DMS 273 (cell line): ENCODE data around the gene S100A10.
A peak's percentile ranks its signal among the peaks of the same experiment; 100 is the strongest.

ENCODE experiments used
- DNase-seq: peaks from one replicate; lab custom pipeline; 2025; ENCODE audit not compliant: unreplicated experiment; lab: John Stamatoyannopoulos, UW

S100A10 gene

GRCh38 chr1:151988405-151988923, 5.2 kb downstream of the S100A10 start:
- DNase-seq = peak; percentile 13

- DNase-seq = no peak
Measured at GRCh38 chr1:151986501-151987190, 7.0 kb downstream of the S100A10 start.

GRCh38 chr1:151985768-151986167, 7.9 kb downstream of the S100A10 start:
- DNase-seq = no peak

GRCh38 chr1:151985270-151985669, 8.4 kb downstream of the S100A10 start:
- DNase-seq = no peak

DNA sequence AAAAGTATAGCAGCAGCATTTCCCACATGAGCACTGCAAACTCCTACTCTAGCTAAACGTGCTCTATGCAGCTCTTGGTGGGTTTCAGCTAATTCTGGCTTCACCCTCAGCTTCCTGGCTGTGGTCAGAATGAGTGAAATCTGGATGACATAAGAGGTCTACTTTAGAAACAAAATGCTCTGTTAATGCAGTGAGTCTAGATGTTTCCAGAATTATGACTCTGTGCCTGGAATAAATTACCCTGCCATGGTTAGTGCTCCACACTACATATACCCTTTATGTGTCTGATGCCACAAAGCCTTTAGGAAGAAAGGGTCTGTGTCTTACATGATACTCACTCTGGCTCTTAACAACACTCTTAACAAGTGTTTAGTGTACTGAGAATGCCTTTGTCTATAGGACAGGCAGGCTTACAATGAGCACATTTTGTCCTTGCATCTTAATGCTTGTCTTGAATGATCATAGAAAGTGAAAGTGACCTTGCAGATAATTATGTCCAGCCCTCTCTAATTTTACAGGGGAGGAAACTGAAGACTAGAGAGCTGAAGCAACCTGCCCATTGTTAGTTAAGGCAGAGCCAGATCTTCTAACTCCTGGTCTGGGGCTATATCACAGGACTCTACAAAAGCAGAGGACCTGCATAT, 9.2 kb downstream of the S100A10 start:
- no peak for DNase-seq

- peak; percentile 81 for DNase-seq
Measured at GRCh38 chr1:151982300-151983005, 11.2 kb downstream of the S100A10 start.

- peak; percentile 14 for DNase-seq
Measured at GRCh38 chr1:151981178-151981525, 12.5 kb downstream of the S100A10 start.

GRCh38 chr1:151980287-151981177, 13.1 kb downstream of the S100A10 start:
- DNase-seq = peak; percentile 48

GRCh38 chr1:151978922-151979321, 14.7 kb downstream of the S100A10 start:
- no peak for DNase-seq

GRCh38 chr1:151977662-151978230, 15.9 kb downstream of the S100A10 start:
- DNase-seq = no peak

- DNase-seq = no peak
Measured at GRCh38 chr1:151976858-151977257, 16.8 kb downstream of the S100A10 start.

GRCh38 chr1:151976015-151976343, 17.7 kb downstream of the S100A10 start:
- no peak for DNase-seq

- no peak for DNase-seq
Measured at GRCh38 chr1:151975311-151976014, 18.2 kb downstream of the S100A10 start.

DNA sequence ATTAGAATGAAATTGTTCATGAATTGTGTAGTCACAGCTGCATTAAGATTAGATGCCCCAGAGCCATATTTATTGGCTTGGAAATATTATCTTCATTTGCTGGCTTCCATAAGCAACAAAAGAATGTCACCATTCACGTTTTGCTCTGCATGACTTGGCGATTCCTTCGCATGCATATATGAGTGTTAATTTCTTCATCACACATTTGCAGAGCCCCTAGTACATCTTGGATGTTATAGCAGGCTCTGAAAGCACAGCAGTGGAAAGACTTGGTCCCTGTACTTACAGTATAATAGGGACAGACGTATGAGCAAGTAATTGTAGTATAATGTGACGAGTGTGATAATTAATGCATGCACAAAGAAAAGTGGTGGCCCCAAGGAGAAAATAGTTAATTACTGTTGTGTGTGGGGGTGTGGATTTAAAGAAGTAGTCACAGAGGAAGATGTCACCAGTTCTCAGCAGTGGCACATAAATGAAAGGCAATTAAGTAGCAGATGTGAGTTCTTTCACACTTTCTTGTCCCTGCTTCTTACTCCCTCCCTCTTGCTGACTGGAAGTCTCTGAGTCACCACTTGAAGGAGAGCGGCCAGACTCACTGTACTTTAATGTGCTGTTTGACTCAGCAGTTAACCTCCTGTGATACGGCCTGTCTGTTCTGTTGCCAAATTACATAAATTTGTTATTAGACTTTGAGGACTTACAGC, 21.0 kb downstream of the S100A10 start:
- DNase-seq = peak; percentile 67

DNA sequence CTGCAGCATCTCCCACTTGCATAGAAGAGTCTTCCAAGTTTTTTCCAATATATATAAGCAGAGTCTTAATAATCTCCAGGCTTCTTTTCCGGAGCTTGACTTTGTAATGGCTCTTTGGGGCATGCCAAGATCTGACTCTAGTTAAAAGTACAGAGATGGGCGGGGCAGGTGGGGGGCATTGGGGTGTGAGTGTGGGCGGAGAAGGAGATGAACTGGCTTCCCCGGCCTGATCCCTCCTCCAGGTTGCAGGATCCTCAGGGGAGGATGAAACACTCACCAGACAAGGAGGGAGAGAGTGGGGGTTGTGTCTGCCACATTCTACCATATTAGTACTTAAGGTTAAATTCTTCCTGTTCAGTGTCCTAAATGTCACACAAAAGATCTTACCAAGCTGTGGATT, 23.0 kb downstream of the S100A10 start:
- DNase-seq = no peak

DNA sequence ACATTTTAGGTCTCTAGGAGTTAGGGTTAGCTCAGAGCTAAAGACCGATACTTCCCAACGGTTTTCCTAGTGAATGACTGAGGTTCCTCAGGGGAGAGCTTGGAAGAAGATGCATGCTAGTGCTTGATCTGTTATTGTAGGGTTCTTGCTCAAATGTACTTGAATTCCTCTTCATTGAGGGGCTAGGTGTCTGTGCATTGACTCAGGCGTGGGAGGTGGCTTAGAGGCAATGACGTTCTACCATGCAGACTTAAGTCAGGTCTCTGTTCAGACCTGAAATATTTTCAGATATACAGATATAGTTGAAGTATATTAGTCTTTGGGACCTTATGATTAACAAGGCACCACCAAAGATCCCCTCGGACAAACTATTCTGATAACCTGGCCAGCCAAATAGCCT, 23.5 kb downstream of the S100A10 start:
- no peak for DNase-seq

- DNase-seq = peak; percentile 20
Measured at GRCh38 chr1:151968791-151969399, 24.8 kb downstream of the S100A10 start.

GRCh38 chr1:151968058-151968457, 25.6 kb downstream of the S100A10 start:
- DNase-seq = peak; percentile 79

DNA sequence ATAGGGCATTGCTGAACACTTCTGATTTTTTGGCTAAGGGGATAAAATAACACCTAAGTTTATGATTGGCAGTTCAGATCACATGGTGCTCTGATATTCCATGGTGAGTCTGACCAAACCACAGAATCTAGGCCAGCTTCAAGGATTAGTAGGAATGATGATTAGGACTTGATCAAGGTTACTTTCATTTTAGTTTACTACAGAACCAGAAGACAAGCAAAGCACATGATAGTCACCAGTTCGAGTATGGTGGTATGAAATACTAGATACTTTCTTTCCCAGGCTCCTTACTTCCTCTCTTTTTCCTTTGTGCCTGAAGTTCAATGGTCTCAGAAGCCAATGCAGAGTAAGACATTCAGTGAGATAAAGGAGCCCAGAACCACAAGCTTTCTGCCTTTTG, 26.6 kb downstream of the S100A10 start:
- no peak for DNase-seq
